NCI-H226 (cell line): ENCODE results near the gene CT83.

Experiments
- DNase-seq: peaks from one replicate; pipeline ENCODE4 v3.0.0-alpha.2; 2015

Gene CT83

GRCh38 chrX:116462822-116463221 lies at the start of gene CT83:
TSS of gene CT83 (minus strand) at chrX:116462976. CDS start at chrX:116462856, 120 bp downstream.
- no peak for DNase-seq

GRCh38 chrX:116499780-116500179 lies 37.0 kb upstream of the CT83 start:
- no peak for DNase-seq

GRCh38 chrX:116493271-116493670 lies 30.5 kb upstream of the CT83 start:
- no peak for DNase-seq

GRCh38 chrX:116490104-116490503 lies 27.3 kb upstream of the CT83 start:
- no peak for DNase-seq

- DNase-seq = no peak
These were observed 17.3 kb upstream of the CT83 start for GRCh38 chrX:116480059-116480458.

GRCh38 chrX:116449156-116449555 lies 13.6 kb downstream of the CT83 start:
- no peak for DNase-seq

- DNase-seq = no peak
These were observed 26.4 kb downstream of the CT83 start, which contains the start of gene SLC6A14 for GRCh38 chrX:116436358-116436816. TSS of gene SLC6A14 (plus strand) at chrX:116436606. CDS start at chrX:116436710, 104 bp downstream.

GRCh38 chrX:116435597-116435996 lies 27.2 kb downstream of the CT83 start:
- no peak for DNase-seq

GRCh38 chrX:116427978-116428377 lies 34.8 kb downstream of the CT83 start:
- DNase-seq = no peak

GRCh38 chrX:116417968-116418367 lies 44.8 kb downstream of the CT83 start:
- DNase-seq = no peak

GRCh38 chrX:116417214-116417613 lies 45.6 kb downstream of the CT83 start:
- no peak for DNase-seq

GRCh38 chrX:116413273-116413672 lies 49.5 kb downstream of the CT83 start:
- no peak for DNase-seq
